Measurements from ENCODE around the gene HBP1.
A peak's percentile ranks its signal among the peaks of the same experiment; 100 is the strongest.

HBP1 gene

DNA sequence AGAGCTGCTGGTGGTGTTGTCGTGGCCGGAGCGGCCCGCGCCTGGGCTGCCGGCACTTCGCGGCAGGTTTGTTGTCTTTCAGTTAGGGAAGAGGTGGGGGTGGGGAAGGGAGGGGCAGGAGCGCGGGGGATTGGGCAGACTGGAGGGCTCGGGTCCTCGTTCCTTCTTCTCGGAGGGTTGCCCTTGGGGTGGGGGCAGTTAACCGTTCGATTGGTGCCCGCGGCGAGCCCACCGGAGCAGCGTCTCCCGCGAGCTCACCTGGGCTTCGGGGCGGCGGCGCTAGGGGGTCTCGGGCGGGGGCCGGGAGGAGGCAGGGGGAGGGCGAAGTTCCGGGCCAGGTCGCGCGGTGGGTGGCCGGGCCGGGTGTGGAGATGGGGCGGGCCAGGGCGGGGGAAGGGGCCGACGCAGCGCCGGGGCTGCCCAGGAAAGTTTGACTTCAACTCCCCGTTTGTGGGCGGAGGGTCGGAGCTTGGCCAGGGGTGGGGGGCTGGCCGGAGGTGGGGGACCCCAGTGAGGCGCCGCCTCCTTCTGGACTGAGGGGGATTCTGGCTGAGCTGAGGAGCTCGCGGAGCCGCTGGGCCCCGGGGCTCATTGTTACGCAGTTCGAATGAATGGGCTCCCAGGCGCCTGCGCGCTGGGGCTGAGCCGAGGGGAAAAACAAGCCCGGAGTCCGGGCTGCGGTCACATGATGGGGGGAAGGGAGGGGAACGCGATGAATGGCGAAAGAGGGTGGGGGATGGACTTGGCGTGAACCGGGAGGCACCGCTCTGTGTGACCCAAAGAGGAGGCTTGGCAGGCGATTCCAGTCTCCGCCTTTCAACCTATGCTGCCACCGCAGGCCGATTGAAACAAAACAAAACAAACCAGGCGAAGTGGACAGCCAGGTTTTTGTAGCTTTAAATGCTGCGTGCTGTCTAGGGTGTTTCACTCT lies 582 bp downstream of the HBP1 start:
- H3K4me3 ChIP-seq (ENCODE audit: extremely low read depth, insufficient read depth, low read length, poor library complexity, severe bottlenecking): peak overlapping the region; percentile 79
- no peaks in the 10 kb centered on the region for H3K9me3 ChIP-seq (ENCODE audit: control insufficient read depth, low read length)
- peak overlapping the region; percentile 99 for H3K27ac ChIP-seq (ENCODE audit: low read depth, low read length, severe bottlenecking)
- peaks cover 7% of the 10 kb centered on the region for H3K36me3 ChIP-seq (ENCODE audit: control insufficient read depth, insufficient read depth, low read length)
- WGBS, 2 experiments (ENCODE audit: insufficient coverage in 2 of 2): 0 to 1% methylated on average over 39 to 45 of the region's 73 CpGs
- H3K4me1 ChIP-seq (ENCODE audit: control insufficient read depth, insufficient read depth, low read length, poor library complexity, severe bottlenecking): peaks cover 10% of the 10 kb centered on the region

DNA sequence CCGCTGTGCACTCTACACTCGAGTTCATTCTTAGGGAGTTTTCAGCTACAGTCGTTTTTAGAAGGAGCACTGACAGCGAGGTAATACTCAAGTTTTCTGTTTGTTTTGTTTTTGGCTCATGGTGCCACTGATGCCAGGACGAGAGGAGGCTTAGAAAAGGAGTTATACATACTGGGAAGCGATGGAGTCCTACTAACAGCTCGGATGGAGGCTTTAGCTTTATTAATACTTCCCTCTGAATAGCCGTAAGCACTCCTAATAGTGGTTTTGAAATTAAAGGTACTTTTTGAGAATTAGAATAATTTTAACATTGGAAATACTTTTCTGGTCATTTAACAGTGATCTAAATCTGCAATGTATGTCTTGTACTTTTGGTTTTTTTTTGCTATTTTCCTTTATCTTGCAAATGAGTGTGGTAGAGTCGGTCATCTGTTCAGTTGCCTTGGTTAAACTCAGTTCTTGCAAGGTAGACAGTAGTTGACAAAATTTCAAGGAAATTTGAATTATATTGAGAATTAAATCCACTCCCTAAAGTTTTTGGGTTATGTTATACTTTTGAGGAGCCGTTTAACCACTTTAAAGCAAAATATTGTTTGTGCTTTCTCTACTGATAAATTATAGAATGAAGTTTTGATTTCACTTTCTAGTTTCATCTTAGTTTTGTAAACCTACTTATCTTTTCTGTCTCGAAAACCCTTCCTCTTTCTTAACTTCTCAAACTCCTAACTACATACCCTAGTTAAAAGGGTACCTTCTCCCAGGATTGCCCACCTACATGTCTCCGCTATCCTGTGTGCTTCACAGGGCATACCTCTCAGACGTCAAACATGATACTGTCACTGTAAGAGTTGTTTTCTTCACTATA lies 1.5 kb downstream of the HBP1 start:
- Histone ChIP-seq H3K9me3 (ENCODE audit: control insufficient read depth, low read length) (no peaks in the 10 kb centered on the region), H3K27ac (ENCODE audit: low read depth, low read length, severe bottlenecking) (peak overlapping the region; percentile 99), H3K4me1 (ENCODE audit: control insufficient read depth, insufficient read depth, low read length, poor library complexity, severe bottlenecking) (peaks cover 13% of the 10 kb centered on the region), H3K36me3 (ENCODE audit: control insufficient read depth, insufficient read depth, low read length) (peaks cover 7% of the 10 kb centered on the region), H3K4me3 (ENCODE audit: extremely low read depth, insufficient read depth, low read length, poor library complexity, severe bottlenecking) (peak overlapping the region; percentile 79)
- 0 to 16% methylated on average over 4 to 5 of the region's 13 CpGs for WGBS, 2 experiments (ENCODE audit: insufficient coverage in 2 of 2)

DNA sequence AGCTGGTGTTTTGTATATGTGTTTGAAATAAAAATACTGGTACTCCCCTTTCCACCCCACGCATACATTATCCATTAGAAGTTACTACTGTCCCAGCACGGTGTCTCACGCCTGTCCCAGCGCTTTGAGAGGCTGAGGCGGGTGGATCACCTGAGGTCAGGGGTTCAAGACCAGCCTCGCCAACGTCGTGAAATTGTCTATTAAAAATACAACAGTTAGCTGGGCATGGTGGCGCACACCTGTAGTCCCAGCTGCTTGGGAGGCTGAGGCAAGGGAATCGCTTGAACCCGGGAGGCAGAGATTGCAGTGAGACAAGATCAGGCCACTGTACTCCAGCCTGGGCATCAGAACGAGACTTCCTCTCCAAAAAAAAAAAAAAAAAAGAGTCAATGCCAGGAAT lies 2.7 kb downstream of the HBP1 start:
- Histone ChIP-seq H3K4me1 (ENCODE audit: control insufficient read depth, insufficient read depth, low read length, poor library complexity, severe bottlenecking) (peaks cover 10% of the 10 kb centered on the region), H3K36me3 (ENCODE audit: control insufficient read depth, insufficient read depth, low read length) (peaks cover 7% of the 10 kb centered on the region), H3K9me3 (ENCODE audit: control insufficient read depth, low read length) (no peaks in the 10 kb centered on the region), H3K4me3 (ENCODE audit: extremely low read depth, insufficient read depth, low read length, poor library complexity, severe bottlenecking) (no peak overlapping the region), H3K27ac (ENCODE audit: low read depth, low read length, severe bottlenecking) (no peak overlapping the region)
- 92 to 95% methylated on average over 6 to 9 of the region's 12 CpGs for WGBS, 2 experiments (ENCODE audit: insufficient coverage in 2 of 2)

DNA sequence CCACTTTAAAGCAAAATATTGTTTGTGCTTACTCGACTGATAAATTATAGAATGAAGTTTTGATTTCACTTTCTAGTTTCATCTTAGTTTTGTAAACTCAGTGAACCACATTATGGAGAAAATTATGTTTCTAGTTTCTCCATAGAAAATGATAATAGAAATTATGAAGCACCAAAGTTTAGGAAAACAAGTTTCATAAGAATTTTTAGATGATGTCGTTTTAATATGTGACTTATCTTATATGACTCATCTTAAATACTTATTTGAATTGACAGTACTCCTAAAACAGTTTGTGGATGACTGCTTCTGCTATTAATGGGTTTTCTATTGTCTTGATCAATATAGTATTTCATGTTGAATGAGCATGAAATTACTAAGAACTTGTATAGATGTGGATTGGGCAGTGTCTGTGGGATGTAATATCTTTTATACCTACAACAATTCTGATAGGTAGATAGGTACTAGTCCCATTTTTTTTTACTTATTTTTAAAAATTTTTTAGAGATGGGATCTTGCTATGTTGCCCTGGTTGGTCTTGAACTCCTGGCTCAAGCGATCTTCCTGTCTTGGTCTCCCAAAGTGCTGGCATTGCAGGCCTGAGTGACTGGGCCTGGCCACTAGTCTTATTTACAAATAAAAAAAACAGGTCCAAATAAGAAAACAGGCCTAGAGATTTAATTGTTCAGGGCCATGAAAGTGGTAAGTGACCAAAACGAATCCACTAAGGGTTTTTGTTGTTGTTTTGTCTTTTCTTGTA lies 3.7 kb downstream of the HBP1 start:
- Histone ChIP-seq H3K36me3 (ENCODE audit: control insufficient read depth, insufficient read depth, low read length) (peaks cover 7% of the 10 kb centered on the region), H3K27ac (ENCODE audit: low read depth, low read length, severe bottlenecking) (no peak overlapping the region), H3K9me3 (ENCODE audit: control insufficient read depth, low read length) (no peaks in the 10 kb centered on the region), H3K4me1 (ENCODE audit: control insufficient read depth, insufficient read depth, low read length, poor library complexity, severe bottlenecking) (peaks cover 10% of the 10 kb centered on the region), H3K4me3 (ENCODE audit: extremely low read depth, insufficient read depth, low read length, poor library complexity, severe bottlenecking) (no peak overlapping the region)
- WGBS, 2 experiments (ENCODE audit: insufficient coverage in 2 of 2): 100% methylated on average over 2 of the region's 4 CpGs

DNA sequence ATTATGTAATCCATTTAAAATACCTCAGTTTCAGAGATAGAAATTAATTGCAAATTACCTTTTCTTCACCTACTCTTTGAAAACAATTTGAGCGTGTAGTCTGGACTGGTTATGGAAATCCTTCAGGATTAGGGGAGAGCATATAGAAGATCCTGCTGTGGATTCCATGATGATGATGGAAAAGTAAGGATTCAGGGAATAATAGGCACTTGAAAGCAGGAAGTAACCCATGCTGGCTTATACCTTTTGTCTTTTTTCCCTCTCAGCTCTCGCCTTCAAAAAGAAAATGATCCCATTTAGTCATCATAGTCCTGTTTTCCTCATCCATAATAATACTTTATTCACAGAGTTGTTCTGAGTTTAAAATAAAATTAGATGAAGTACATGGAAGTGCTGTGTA lies 4.4 kb downstream of the HBP1 start:
- Histone ChIP-seq H3K9me3 (ENCODE audit: control insufficient read depth, low read length) (no peaks in the 10 kb centered on the region), H3K4me3 (ENCODE audit: extremely low read depth, insufficient read depth, low read length, poor library complexity, severe bottlenecking) (no peak overlapping the region), H3K36me3 (ENCODE audit: control insufficient read depth, insufficient read depth, low read length) (peaks cover 9% of the 10 kb centered on the region), H3K27ac (ENCODE audit: low read depth, low read length, severe bottlenecking) (no peak overlapping the region), H3K4me1 (ENCODE audit: control insufficient read depth, insufficient read depth, low read length, poor library complexity, severe bottlenecking) (peaks cover 10% of the 10 kb centered on the region)
- WGBS, 2 experiments (ENCODE audit: insufficient coverage in 2 of 2): 29% methylated on average over 1 of the region's 2 CpGs; no CpG with 5 or more reads in 1 of the 2 experiments

DNA sequence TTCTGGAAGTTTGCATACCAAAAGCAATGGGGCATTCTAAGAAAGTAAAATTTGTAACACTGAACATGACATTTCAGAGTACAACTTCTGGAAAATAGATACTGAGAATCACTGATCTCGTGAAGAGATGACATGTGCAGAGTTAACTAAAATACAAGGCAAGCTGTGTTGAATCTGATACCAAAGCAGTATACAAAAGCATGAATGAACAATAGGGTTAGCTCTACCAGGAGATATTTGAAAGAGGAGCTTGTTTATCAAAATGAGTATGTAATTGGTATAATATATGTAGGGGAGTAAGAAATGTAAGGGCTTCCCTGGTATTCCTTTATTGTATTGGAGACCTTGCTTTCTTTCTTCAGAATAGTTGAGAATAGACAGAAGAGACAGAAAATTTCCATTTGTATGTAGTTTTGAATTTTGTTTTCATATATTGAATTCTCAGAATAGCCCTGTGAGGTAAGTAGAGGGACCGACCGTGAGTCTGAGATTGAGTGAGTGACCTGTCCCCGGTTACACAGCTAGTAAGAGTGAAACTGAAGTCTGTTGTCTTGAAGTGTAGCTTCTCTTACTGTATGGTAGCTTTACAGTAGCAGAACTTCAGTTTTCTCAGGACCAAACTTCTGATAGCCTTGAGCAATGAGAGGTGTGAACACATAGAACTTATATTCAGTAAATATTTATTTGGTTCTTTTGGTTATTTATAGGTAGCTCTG lies 5.0 kb downstream of the HBP1 start:
- peaks cover 10% of the 10 kb centered on the region for H3K4me1 ChIP-seq (ENCODE audit: control insufficient read depth, insufficient read depth, low read length, poor library complexity, severe bottlenecking)
- H3K36me3 ChIP-seq (ENCODE audit: control insufficient read depth, insufficient read depth, low read length): peaks cover 9% of the 10 kb centered on the region
- no peak overlapping the region for H3K4me3 ChIP-seq (ENCODE audit: extremely low read depth, insufficient read depth, low read length, poor library complexity, severe bottlenecking)
- 83 to 85% methylated on average over 3 of the region's 4 CpGs for WGBS, 2 experiments (ENCODE audit: insufficient coverage in 2 of 2)
- H3K9me3 ChIP-seq (ENCODE audit: control insufficient read depth, low read length): no peaks in the 10 kb centered on the region
- no peak overlapping the region for H3K27ac ChIP-seq (ENCODE audit: low read depth, low read length, severe bottlenecking)

DNA sequence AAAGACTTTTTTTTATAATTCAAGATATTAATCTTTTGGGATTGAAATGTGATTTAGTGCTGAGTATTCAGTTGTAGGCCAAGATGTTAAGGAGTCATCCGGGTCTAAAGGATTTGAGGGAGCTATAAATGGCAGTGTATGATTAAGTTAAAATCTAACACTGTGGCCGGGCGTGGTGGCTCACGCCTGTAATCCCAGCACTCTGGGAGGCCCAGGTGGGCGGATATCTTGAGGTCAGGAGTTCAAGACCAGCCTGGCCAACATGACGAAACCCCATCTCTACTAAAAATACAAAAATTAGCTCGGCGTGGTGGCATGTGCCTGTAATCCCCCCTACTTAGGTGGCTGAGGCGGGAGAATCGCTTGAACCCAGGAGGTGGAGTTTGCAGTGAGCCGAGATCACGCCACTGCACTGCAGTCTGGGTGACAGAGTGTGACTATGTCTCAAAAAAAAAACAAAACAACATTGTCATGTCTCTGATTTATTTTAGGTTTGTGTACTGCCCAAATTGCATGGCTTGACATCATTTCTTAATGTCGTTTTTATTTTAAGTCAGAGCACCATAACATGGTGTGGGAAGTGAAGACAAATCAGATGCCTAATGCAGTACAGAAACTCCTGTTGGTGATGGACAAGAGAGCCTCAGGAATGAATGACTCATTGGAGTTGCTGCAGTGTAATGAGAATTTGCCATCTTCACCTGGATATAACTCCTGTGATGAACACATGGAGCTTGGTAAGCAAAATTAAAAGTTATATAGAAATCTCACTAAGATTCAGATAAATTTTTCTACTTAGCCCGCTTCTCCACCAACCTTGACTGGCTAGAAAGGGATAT lies 10.7 kb downstream of the HBP1 start:
- no peak overlapping the region for H3K4me3 ChIP-seq (ENCODE audit: extremely low read depth, insufficient read depth, low read length, poor library complexity, severe bottlenecking)
- H3K4me1 ChIP-seq (ENCODE audit: control insufficient read depth, insufficient read depth, low read length, poor library complexity, severe bottlenecking): peaks cover 3% of the 10 kb centered on the region
- WGBS, 2 experiments (ENCODE audit: insufficient coverage in 2 of 2): 87 to 97% methylated on average over 8 to 10 of the region's 14 CpGs
- no peaks in the 10 kb centered on the region for H3K9me3 ChIP-seq (ENCODE audit: control insufficient read depth, low read length)
- no peak overlapping the region for H3K27ac ChIP-seq (ENCODE audit: low read depth, low read length, severe bottlenecking)
- H3K36me3 ChIP-seq (ENCODE audit: control insufficient read depth, insufficient read depth, low read length): peaks cover 37% of the 10 kb centered on the region

DNA sequence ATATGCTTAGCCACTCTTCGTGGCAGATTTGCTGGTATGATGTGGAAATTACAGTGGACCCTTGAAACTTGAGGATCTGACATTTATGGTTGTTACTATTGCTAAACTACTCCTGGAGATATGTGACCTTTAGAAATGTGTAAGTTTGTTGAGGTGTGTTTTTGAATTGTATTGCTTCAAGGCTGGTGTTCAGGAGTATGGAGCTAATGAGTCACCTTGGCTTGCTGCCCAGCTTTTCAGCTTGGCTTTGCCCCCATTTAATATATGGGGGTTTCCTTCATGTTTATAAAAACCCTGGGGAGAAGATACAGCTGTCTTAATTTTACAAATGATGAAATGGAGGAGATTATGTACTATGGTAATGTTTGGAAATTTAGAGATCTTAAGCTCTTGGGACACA lies 11.6 kb downstream of the HBP1 start:
- H3K4me1 ChIP-seq (ENCODE audit: control insufficient read depth, insufficient read depth, low read length, poor library complexity, severe bottlenecking): no peaks in the 10 kb centered on the region
- H3K27ac ChIP-seq (ENCODE audit: low read depth, low read length, severe bottlenecking): no peak overlapping the region
- H3K4me3 ChIP-seq (ENCODE audit: extremely low read depth, insufficient read depth, low read length, poor library complexity, severe bottlenecking): no peak overlapping the region
- no peaks in the 10 kb centered on the region for H3K9me3 ChIP-seq (ENCODE audit: control insufficient read depth, low read length)
- WGBS, 2 experiments (ENCODE audit: insufficient coverage in 2 of 2): 100% methylated on average over 1 of the region's 1 CpG
- H3K36me3 ChIP-seq (ENCODE audit: control insufficient read depth, insufficient read depth, low read length): peaks cover 44% of the 10 kb centered on the region

DNA sequence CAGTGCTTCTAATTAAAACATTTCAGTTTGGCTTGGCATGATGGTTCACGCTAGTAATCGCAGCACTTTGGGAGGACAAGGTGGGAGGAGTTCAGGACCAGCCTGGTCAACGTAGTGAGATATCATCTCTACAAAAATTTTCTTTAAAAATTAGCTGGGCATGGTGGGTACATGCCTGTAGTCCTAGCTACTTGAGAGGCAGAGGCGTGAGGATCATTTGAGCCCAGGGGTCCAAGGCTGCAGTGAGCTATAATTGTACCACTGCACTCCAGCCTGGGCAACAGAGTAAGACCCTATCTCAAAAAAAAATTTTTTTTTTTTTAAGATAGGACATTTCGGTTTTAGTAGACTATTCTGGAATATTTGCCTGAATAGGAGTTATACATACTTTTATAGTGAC lies 12.4 kb downstream of the HBP1 start:
- WGBS, 2 experiments (ENCODE audit: insufficient coverage in 2 of 2): 88 to 100% methylated on average over 1 to 3 of the region's 5 CpGs
- H3K4me3 ChIP-seq (ENCODE audit: extremely low read depth, insufficient read depth, low read length, poor library complexity, severe bottlenecking): no peak overlapping the region
- no peak overlapping the region for H3K27ac ChIP-seq (ENCODE audit: low read depth, low read length, severe bottlenecking)
- no peaks in the 10 kb centered on the region for H3K4me1 ChIP-seq (ENCODE audit: control insufficient read depth, insufficient read depth, low read length, poor library complexity, severe bottlenecking)
- peaks cover 51% of the 10 kb centered on the region for H3K36me3 ChIP-seq (ENCODE audit: control insufficient read depth, insufficient read depth, low read length)
- H3K9me3 ChIP-seq (ENCODE audit: control insufficient read depth, low read length): no peaks in the 10 kb centered on the region

All from mesodermal cell (in vitro differentiated cells).